Breast epithelium (tissue), 3 donors: ENCODE results near the gene CIAO2B.

Experiments used
- POLR2A ChIP-seq: fragments of 450-650 bp; IDR thresholded peaks from one replicate; pipeline ENCODE4 v1.6.1; 2016; ENCODE audit warnings: antibody characterized with exemption, mild to moderate bottlenecking, moderate library complexity
- POLR2AphosphoS5 ChIP-seq, 3 donors: sonication (generic); formaldehyde crosslinking; IDR thresholded peaks; one replicate each; pipeline ENCODE4 v1.6.1; 2017; ENCODE audit warnings: antibody characterized with exemption in 3 of 3
- TF ChIP-seq, protein P1 (sequence below), 3 donors: fragments of 450-650 bp; IDR thresholded peaks; one replicate each; pipeline ENCODE4 v1.5.1; 2016 to 2017; ENCODE audit warnings: antibody characterized with exemption in 3 of 3, mild to moderate bottlenecking in 3 of 3, moderate library complexity in 3 of 3

- TF ChIP-seq, protein P1, sequence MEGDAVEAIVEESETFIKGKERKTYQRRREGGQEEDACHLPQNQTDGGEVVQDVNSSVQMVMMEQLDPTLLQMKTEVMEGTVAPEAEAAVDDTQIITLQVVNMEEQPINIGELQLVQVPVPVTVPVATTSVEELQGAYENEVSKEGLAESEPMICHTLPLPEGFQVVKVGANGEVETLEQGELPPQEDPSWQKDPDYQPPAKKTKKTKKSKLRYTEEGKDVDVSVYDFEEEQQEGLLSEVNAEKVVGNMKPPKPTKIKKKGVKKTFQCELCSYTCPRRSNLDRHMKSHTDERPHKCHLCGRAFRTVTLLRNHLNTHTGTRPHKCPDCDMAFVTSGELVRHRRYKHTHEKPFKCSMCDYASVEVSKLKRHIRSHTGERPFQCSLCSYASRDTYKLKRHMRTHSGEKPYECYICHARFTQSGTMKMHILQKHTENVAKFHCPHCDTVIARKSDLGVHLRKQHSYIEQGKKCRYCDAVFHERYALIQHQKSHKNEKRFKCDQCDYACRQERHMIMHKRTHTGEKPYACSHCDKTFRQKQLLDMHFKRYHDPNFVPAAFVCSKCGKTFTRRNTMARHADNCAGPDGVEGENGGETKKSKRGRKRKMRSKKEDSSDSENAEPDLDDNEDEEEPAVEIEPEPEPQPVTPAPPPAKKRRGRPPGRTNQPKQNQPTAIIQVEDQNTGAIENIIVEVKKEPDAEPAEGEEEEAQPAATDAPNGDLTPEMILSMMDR (IDR thresholded peaks at IDR 0.05) = no peak
- TF ChIP-seq POLR2AphosphoS5 (IDR thresholded peaks at IDR 0.05) (no peak), POLR2A (no peak)
Measured at GRCh38 chr16:66945939-66946338, 11.7 kb upstream of the CIAO2B start.
